Hepatocyte (in vitro differentiated cells): ENCODE data around the gene SATB2.

ENCODE experiments used
- CTCF ChIP-seq: fragments of 200-600 bp; sonication (generic); IDR thresholded peaks from 2 replicates; pipeline ENCODE4 v1.5.1; 2016; ENCODE audit warnings: antibody characterized with exemption, mild to moderate bottlenecking; ENCODE audit not compliant: poor library complexity
- EZH2 ChIP-seq: fragments of 200-600 bp; sonication (generic); IDR thresholded peaks from 2 replicates; pipeline ENCODE4 v1.6.1; 2016; ENCODE audit warnings: antibody characterized with exemption, mild to moderate bottlenecking, borderline replicate concordance
- EZH2phosphoT487 ChIP-seq: fragments of 200-600 bp; sonication (generic); IDR thresholded peaks from one replicate; pipeline ENCODE4 v1.6.1; 2018; ENCODE audit warnings: antibody characterized with exemption, mild to moderate bottlenecking, low read depth, moderate library complexity; ENCODE audit not compliant: unreplicated experiment, severe bottlenecking

DNA sequence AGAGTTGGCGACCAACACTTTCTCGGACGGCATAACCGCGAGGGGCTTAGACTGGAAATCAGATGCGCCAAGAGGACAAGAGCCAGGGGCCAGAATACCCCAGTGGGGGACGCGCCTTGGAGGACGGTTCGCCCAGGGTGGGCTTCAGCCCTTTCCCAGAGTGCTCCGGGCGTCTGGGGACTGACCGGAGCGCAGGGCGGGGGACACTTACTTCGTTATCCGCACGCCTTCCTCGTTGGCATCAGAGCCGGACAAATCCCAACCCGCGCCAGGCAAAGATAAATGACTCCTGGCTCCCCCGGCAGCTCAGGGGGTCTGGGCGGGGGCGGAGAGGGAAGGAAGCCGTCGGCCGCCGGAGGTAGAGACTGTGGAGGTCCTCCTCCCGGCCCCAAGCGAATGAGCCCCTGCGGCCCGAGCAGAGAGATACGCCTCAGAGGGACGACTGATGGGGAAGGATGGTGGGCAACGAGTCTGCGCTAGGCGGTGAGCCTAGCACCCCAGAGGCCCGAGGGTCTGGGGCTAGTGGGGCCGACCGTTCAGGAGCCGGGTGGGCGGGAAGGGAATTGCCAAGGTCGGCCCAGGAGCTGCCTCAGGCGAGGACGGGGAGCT, 4.7 kb upstream of the SATB2 start:
- TF ChIP-seq CTCF, result no peak
- TF ChIP-seq EZH2, result peak; percentile 71
- no peak for TF ChIP-seq EZH2phosphoT487
